ENCODE measurements around the gene SMC6.

GRCh38 chr2:17636257-17636656 is 117.4 kb downstream of the SMC6 start:
- TF ChIP-seq CTCF (IDR thresholded peaks at IDR 0.05): no peak
- TF ChIP-seq POLR2A (IDR thresholded peaks at IDR 0.05): no peak

All from transverse colon (tissue), 3 donors.